Transverse colon (tissue), 4 donors: ENCODE data around the gene LPAR1.

Experiments
- CTCF ChIP-seq, 5 experiments: fragments of 200-600 bp in 3 of 5; fragments of 450-650 bp in 2 of 5; sonication (generic) in 3 of 5; IDR thresholded peaks; 1 replicate in 2 of 5; 2 replicates in 3 of 5; pipeline ENCODE4 v1.5.1; 2016 to 2017; ENCODE audit warnings: antibody characterized with exemption in 5 of 5, inconsistent platforms in 3 of 5, mild to moderate bottlenecking in 2 of 5, moderate library complexity in 1 of 5
- EP300 ChIP-seq: sonication (generic); formaldehyde crosslinking; IDR thresholded peaks from one replicate; pipeline ENCODE4 v1.6.1; 2017; ENCODE audit warnings: antibody characterized with exemption, low read depth
- POLR2A ChIP-seq: fragments of 450-650 bp; IDR thresholded peaks from one replicate; pipeline ENCODE4 v1.6.1; 2016; ENCODE audit warnings: antibody characterized with exemption, mild to moderate bottlenecking, moderate library complexity
- POLR2AphosphoS5 ChIP-seq, 3 donors: sonication (generic); formaldehyde crosslinking; IDR thresholded peaks; one replicate each; pipeline ENCODE4 v1.6.1; 2016; ENCODE audit warnings: antibody characterized with exemption in 3 of 3

GRCh38 chr9:111008158-111009075 lies 29.9 kb downstream of the LPAR1 start:
- TF ChIP-seq CTCF (IDR thresholded peaks at IDR 0.05), result no peak
- no peak for TF ChIP-seq POLR2AphosphoS5 (IDR thresholded peaks at IDR 0.05)
- no peak for TF ChIP-seq POLR2A
- no peak for TF ChIP-seq EP300
